Astrocyte (in vitro differentiated cells and primary cell): ENCODE results near the gene GALNT2.

ENCODE experiments used
- CTCF ChIP-seq: IDR thresholded peaks from 2 replicates; pipeline ENCODE4 v1.5.1; 2011; ENCODE audit warnings: low read depth, mild to moderate bottlenecking, inconsistent platforms, low read length, moderate library complexity; ENCODE audit not compliant: insufficient read depth
- EZH2 ChIP-seq: IDR thresholded peaks from 2 replicates; pipeline ENCODE4 v1.6.1; 2012; ENCODE audit warnings: mild to moderate bottlenecking, low read length, inconsistent platforms; ENCODE audit not compliant: insufficient read depth

GRCh38 chr1:230321741-230322420 lies 254.8 kb downstream of the GALNT2 start:
- TF ChIP-seq CTCF (no peak), EZH2 (no peak)
